Activated naive CD8-positive, alpha-beta T cell (primary cell): ENCODE measurements around the gene FRMD4A.
"Not testable (repeated sequence)": the region's sequence is repeated elsewhere in the genome, so short reads cannot be mapped to it uniquely, and the experiment has no call there.

Experiments used
- H3K27ac Mint-ChIP-seq: one replicate; pipeline ENCODE4 v1.8.0; 2021; ENCODE audit warnings: mixed read lengths
- H3K27me3 Mint-ChIP-seq: one replicate; pipeline ENCODE4 v1.8.0; 2021; ENCODE audit warnings: mixed read lengths
- H3K36me3 Mint-ChIP-seq: one replicate; pipeline ENCODE4 v1.8.0; 2021; ENCODE audit warnings: mixed read lengths
- H3K4me1 Mint-ChIP-seq: one replicate; pipeline ENCODE4 v1.8.0; 2021; ENCODE audit warnings: low read depth, mixed read lengths
- H3K4me3 Mint-ChIP-seq: one replicate; pipeline ENCODE4 v1.8.0; 2021; ENCODE audit warnings: mild to moderate bottlenecking, mixed read lengths
- H3K9me3 Mint-ChIP-seq: one replicate; pipeline ENCODE4 v1.8.0; 2021; ENCODE audit warnings: low read depth, mixed read lengths

FRMD4A gene

DNA sequence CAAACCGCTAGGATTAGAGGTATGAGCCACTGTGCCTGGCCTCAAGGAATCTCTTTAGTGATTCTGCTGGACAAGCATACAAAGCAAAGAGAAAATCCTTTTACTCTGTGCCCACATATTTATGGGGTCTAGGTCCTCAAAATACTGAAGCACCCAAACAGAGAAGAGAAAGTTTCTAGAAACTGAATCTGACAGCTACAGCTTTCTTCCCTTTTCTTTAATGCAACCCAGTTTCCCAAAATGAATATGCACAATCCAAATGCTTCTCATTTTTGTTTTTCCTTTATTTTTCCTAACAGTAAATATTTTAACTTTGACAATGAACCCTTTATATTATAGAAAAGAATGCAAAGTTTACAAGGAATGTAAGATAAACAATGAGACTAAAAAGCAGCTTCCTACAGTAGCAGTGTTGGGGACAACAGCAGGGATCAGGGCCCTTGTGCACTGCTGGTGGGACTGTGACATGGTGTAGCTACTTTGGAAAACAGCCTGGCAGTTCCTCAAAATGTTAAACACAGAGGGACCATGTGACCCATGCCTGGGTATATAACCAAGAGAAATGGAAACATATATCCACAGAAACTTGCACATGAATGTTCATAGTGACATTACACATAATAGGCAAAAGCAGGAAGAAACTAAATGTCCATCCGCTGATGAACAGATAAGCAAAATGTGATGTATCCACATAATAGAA, 418.8 kb downstream of the FRMD4A start:
- H3K9me3 Mint-ChIP-seq, result no peaks in the 10 kb centered on the region
- H3K27ac Mint-ChIP-seq, result no peak overlapping the region
- H3K4me1 Mint-ChIP-seq, result no peaks in the 10 kb centered on the region
- H3K27me3 Mint-ChIP-seq, result no peaks in the 10 kb centered on the region
- no peaks in the 10 kb centered on the region for H3K36me3 Mint-ChIP-seq
- H3K4me3 Mint-ChIP-seq, result no peak overlapping the region

DNA sequence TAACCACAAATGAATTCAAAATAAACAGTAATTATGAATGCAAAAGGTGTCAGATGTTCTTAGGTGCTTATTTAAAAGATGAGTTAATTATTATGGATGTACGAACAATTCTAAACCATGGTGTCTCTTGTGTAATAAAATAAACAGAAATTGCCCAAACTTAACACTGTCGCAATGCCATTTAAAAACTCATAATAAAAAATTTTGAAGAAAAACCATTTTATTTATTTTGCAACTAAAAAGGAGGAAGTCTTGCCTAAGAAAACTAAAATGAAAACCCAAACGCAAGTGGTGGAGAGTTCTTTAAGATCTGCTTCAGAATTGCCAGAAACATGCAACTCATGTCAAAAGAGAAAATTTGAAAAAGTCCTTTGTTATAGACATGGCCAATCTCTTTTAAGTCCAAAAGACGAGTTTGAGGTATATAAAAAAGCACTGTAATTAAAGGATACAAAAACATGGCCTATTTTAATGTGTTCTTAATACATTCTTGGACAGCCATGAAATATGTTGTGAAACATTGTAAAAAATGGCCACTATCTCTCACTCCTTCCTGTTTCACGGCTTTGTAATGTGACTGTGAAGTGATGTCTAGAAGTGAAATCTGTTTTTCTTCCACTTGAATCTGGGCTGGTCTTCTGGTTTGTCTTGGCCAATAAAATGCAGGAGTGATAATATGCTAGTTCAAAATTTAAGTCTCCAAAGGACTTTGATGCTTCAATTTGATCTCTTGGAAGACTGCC, 421.0 kb downstream of the FRMD4A start:
- Mint-ChIP-seq H3K4me3 (no peak overlapping the region), H3K4me1 (no peaks in the 10 kb centered on the region), H3K36me3 (no peaks in the 10 kb centered on the region), H3K27ac (no peak overlapping the region), H3K9me3 (no peaks in the 10 kb centered on the region), H3K27me3 (no peaks in the 10 kb centered on the region)

GRCh38 chr10:13908475-13908874, 422.2 kb downstream of the FRMD4A start:
- H3K36me3 Mint-ChIP-seq, result no peaks in the 10 kb centered on the region
- H3K27me3 Mint-ChIP-seq, result peaks cover 2% of the 10 kb centered on the region
- no peaks in the 10 kb centered on the region for H3K4me1 Mint-ChIP-seq
- H3K27ac Mint-ChIP-seq, result no peak overlapping the region
- H3K4me3 Mint-ChIP-seq, result no peak overlapping the region
- no peaks in the 10 kb centered on the region for H3K9me3 Mint-ChIP-seq

DNA sequence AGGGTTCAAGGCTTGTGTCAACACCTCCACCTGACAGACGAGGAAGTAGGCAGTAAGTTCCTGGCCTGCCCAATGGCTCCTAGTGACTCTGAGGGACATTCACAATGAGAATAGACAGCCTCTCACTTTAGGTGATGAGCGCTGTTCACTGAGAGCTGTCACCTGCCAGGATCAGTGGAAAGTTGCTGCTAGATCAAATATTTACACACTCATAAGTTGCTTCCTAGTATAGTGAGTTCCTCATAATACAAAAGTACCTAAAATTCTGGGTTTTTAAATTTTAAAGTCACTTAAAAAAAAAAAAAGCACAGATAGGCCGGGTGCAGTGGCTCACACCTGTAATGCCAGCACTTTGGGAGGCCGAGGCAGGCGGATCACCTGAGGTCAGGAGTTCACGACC, 423.2 kb downstream of the FRMD4A start:
- Mint-ChIP-seq H3K36me3 (no peaks in the 10 kb centered on the region), H3K27ac (no peak overlapping the region), H3K27me3 (peaks cover 2% of the 10 kb centered on the region), H3K4me1 (no peaks in the 10 kb centered on the region), H3K4me3 (no peak overlapping the region), H3K9me3 (no peaks in the 10 kb centered on the region)

- no peaks in the 10 kb centered on the region for H3K4me1 Mint-ChIP-seq
- no peak overlapping the region for H3K27ac Mint-ChIP-seq
- peaks cover 4% of the 10 kb centered on the region for H3K27me3 Mint-ChIP-seq
- H3K4me3 Mint-ChIP-seq, result no peak overlapping the region
- no peaks in the 10 kb centered on the region for H3K36me3 Mint-ChIP-seq
- H3K9me3 Mint-ChIP-seq, result no peaks in the 10 kb centered on the region
Observed at GRCh38 chr10:13905281-13905680, 425.4 kb downstream of the FRMD4A start.

GRCh38 chr10:13904064-13904463, 426.7 kb downstream of the FRMD4A start:
- H3K9me3 Mint-ChIP-seq, result no peaks in the 10 kb centered on the region
- H3K4me1 Mint-ChIP-seq, result no peaks in the 10 kb centered on the region
- H3K36me3 Mint-ChIP-seq, result no peaks in the 10 kb centered on the region
- H3K27ac Mint-ChIP-seq, result no peak overlapping the region
- H3K4me3 Mint-ChIP-seq, result no peak overlapping the region
- peaks cover 4% of the 10 kb centered on the region for H3K27me3 Mint-ChIP-seq

- Mint-ChIP-seq H3K4me1 (no peaks in the 10 kb centered on the region), H3K27me3 (peaks cover 4% of the 10 kb centered on the region), H3K9me3 (no peaks in the 10 kb centered on the region), H3K36me3 (no peaks in the 10 kb centered on the region), H3K27ac (no peak overlapping the region), H3K4me3 (no peak overlapping the region)
Observed at GRCh38 chr10:13902868-13903587, 427.7 kb downstream of the FRMD4A start.

GRCh38 chr10:13899941-13900340, 430.8 kb downstream of the FRMD4A start:
- Mint-ChIP-seq H3K27me3 (peaks cover 8% of the 10 kb centered on the region), H3K9me3 (no peaks in the 10 kb centered on the region), H3K36me3 (peaks cover 4% of the 10 kb centered on the region), H3K27ac (no peak overlapping the region), H3K4me3 (no peak overlapping the region), H3K4me1 (no peaks in the 10 kb centered on the region)

GRCh38 chr10:13896146-13896545, 434.6 kb downstream of the FRMD4A start:
- H3K4me3 Mint-ChIP-seq, H3K27ac Mint-ChIP-seq, H3K9me3 Mint-ChIP-seq, H3K36me3 Mint-ChIP-seq: not testable (repeated sequence)
- Mint-ChIP-seq H3K27me3 (peaks cover 25% of the 10 kb centered on the region), H3K4me1 (peaks cover 11% of the 10 kb centered on the region)

- no peaks in the 10 kb centered on the region for H3K9me3 Mint-ChIP-seq
- H3K36me3 Mint-ChIP-seq, result peaks cover 4% of the 10 kb centered on the region
- H3K27me3 Mint-ChIP-seq, result peaks cover 34% of the 10 kb centered on the region
- peaks cover 17% of the 10 kb centered on the region for H3K4me1 Mint-ChIP-seq
- no peak overlapping the region for H3K4me3 Mint-ChIP-seq
- H3K27ac Mint-ChIP-seq, result no peak overlapping the region
Observed at GRCh38 chr10:13894412-13895093, 436.2 kb downstream of the FRMD4A start.

DNA sequence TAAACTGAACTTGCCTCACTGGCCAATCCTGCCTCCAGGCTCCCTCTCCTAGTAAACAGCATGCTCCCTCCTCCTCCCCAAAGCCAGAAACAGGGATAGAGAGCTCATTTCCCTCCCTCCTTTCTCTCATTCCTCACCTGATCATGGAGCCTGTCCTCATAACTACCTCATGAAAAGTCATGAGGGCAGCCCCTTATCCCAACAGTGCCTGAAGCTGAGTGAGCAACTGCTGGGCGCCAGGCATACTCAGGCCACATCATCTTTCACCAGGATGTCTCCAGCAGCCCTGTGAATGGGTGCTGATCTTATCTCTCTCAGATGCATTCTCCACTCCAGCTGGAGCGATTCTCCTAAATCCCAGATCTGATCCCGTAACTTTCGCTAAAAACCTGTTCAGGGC, 436.8 kb downstream of the FRMD4A start:
- H3K4me3 Mint-ChIP-seq, result no peak overlapping the region
- H3K4me1 Mint-ChIP-seq, result peaks cover 17% of the 10 kb centered on the region
- no peaks in the 10 kb centered on the region for H3K9me3 Mint-ChIP-seq
- H3K36me3 Mint-ChIP-seq, result peaks cover 4% of the 10 kb centered on the region
- H3K27ac Mint-ChIP-seq, result no peak overlapping the region
- H3K27me3 Mint-ChIP-seq, result peaks cover 34% of the 10 kb centered on the region

DNA sequence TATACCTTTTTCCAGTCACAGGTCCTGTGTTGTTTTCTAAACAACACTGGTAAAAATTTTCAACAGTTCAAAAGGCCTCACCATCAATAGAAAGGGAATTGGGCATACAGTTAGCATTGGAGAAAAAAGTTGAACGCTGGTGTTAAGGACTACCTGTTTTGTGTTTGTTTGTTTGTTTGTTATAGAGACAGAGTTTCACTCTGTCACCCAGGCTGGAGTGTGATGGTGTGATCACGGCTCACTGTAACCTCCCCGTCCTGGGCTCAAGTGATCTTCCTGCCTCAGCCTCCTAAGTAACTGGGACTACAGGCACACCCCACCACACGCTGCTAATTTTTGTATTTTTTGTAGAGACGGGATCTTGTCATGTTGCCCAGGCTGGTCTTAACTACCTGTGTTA, 437.9 kb downstream of the FRMD4A start:
- Mint-ChIP-seq H3K4me3 (peak overlapping the region; percentile 77), H3K27me3 (peaks cover 38% of the 10 kb centered on the region), H3K4me1 (peaks cover 17% of the 10 kb centered on the region), H3K27ac (no peak overlapping the region), H3K36me3 (peaks cover 4% of the 10 kb centered on the region), H3K9me3 (no peaks in the 10 kb centered on the region)

DNA sequence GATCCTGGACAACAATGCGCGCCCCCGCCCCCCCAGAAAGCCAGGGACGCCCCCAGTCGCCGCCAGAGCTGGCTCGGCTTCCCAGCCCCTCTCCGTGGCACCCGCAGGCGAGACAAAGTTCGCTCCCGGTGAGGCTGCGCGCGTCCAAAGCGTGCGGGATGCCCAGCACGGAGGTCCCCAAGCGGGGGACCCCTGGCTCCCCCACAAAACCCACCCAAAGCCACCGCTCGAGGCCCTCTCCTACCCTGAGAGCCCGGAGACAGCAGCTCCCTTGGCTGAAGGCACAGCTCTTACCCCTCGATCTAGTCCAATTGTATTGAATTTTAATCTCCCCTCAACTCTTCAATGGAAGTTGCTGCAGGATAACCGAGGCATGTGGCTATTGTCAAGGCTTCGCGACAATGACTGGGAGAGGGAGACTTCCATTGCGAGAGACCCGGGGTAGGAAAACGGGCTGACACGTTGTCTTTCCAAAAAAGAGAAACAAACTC, 438.7 kb downstream of the FRMD4A start:
- H3K27ac Mint-ChIP-seq, result no peak overlapping the region
- H3K27me3 Mint-ChIP-seq, result peaks cover 39% of the 10 kb centered on the region
- H3K9me3 Mint-ChIP-seq, result no peaks in the 10 kb centered on the region
- H3K4me1 Mint-ChIP-seq, result peaks cover 17% of the 10 kb centered on the region
- peak overlapping the region; percentile 77 for H3K4me3 Mint-ChIP-seq
- peaks cover 4% of the 10 kb centered on the region for H3K36me3 Mint-ChIP-seq

DNA sequence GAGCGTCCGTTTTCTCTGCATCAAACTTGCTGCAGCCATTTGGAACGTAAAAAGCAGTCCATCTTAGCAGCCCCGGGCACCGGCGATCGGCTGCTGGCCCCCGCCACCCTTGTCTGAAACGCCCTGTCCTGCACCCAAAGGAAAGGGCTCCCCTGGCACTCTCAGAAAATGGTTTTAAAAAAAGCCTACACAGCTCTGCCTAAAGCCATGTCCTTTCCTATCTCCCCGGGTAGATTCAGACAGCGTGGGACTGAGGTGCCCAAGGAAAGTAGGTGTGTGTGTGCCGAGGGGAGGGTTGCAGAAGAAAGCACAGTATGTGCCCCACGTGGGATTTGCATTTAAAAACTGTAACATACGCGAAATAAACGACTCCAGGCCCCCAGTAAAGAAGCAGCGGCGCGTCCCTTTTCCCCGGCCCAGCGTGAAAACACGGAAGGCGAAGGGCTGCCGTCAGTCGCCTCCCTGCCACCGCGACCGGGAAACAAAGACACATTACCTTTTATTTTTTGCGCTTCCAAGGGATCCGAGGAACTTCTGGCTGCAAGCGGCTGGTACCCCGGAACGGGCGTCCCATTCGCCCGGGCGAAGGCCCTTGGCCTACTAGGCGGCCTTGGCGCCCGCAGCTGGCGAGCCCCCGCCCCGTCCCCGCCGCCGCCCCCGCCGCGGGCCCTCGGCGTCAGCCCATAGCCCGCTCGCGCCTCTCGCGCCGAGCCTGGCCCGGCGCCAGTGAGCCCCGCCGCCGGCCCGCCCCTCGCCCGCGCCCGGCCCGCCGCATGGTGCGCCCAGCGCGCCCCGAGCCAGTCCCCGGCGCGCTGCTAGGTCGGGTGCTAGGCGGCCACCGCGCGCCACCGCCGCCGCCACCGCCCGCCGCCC, 439.4 kb downstream of the FRMD4A start:
- H3K4me3 Mint-ChIP-seq, result peak overlapping the region; percentile 75
- H3K27ac Mint-ChIP-seq, result no peak overlapping the region
- H3K36me3 Mint-ChIP-seq, result peaks cover 4% of the 10 kb centered on the region
- no peaks in the 10 kb centered on the region for H3K9me3 Mint-ChIP-seq
- peaks cover 39% of the 10 kb centered on the region for H3K27me3 Mint-ChIP-seq
- H3K4me1 Mint-ChIP-seq, result peaks cover 17% of the 10 kb centered on the region
